Breast epithelium (tissue), 4 donors: Measurements from ENCODE around the gene RNF31. TPM values are rescaled to one million over a fixed set of nuclear protein-coding genes. Genes with fewer than 3 reads are reported as not detected.

Experiments
- DNase-seq, 2 donors: peaks; one replicate each; pipeline ENCODE4 v3.0.0-alpha.2; 2019; ENCODE audit warnings: low spot score in 2 of 2
- H3K27ac ChIP-seq, 2 donors: fragments of 200-600 bp; sonication (generic) in 1 of 2; one replicate each; pipeline ENCODE4 v1.5.1; 2016 to 2019; ENCODE audit warnings: mild to moderate bottlenecking in 1 of 2
- H3K27me3 ChIP-seq, 2 donors: fragments of 200-600 bp; sonication (generic) in 1 of 2; one replicate each; pipeline versions ENCODE4 v1.5.1 to v1.6.0; 2017 to 2019; ENCODE audit warnings: control low read depth in 1 of 2, mild to moderate bottlenecking in 1 of 2
- H3K36me3 ChIP-seq: fragments of 200-600 bp; one replicate; pipeline ENCODE4 v1.5.1; 2019
- H3K4me1 ChIP-seq, 2 donors: fragments of 200-600 bp; sonication (generic); one replicate each; pipeline ENCODE4 v1.5.1; 2016 to 2019; ENCODE audit warnings: control low read depth in 1 of 2
- H3K4me3 ChIP-seq, 3 donors: fragments of 200-600 bp; sonication (generic); 1 replicate in 2 of 3; 2 replicates in 1 of 3; pipeline ENCODE4 v1.5.1; 2016 to 2019; ENCODE audit warnings: mild to moderate bottlenecking in 3 of 3, moderate library complexity in 2 of 3
- H3K9me3 ChIP-seq, 2 donors: fragments of 200-600 bp; sonication (generic) in 1 of 2; one replicate each; pipeline ENCODE4 v1.5.1; 2016 to 2019; ENCODE audit warnings: control low read depth in 1 of 2
- CTCF ChIP-seq, 3 donors: fragments of 450-650 bp; IDR thresholded peaks; one replicate each; pipeline ENCODE4 v1.5.1; 2016 to 2017; ENCODE audit warnings: antibody characterized with exemption in 3 of 3, mild to moderate bottlenecking in 3 of 3, moderate library complexity in 3 of 3
- POLR2A ChIP-seq: fragments of 450-650 bp; IDR thresholded peaks from one replicate; pipeline ENCODE4 v1.6.1; 2016; ENCODE audit warnings: antibody characterized with exemption, mild to moderate bottlenecking, moderate library complexity
- POLR2AphosphoS5 ChIP-seq, 3 donors: sonication (generic); formaldehyde crosslinking; IDR thresholded peaks; one replicate each; pipeline ENCODE4 v1.6.1; 2017; ENCODE audit warnings: antibody characterized with exemption in 3 of 3
- intact Hi-C: fragments of 100-400 bp; cut with DNase I; formaldehyde crosslinking; loops from one replicate; pipeline ENCODE4 v1.15.1; 2023; ENCODE audit warnings: low total_unique reads
- total RNA-seq, 3 donors: library from RNA; depleted of rRNA; stranded (reverse); fragments of >200 nt; gene quantifications; one replicate each; pipeline ENCODE4 v1.1.0, GENCODE V29; 2016

RNF31 gene
- total RNA-seq, 3 donors from 2014 or later = 29.1 to 43.8 (median 41.0) TPM

GRCh38 chr14:24136684-24137528 lies 10.4 kb upstream of the RNF31 start:
- H3K27ac ChIP-seq = peak overlapping the region; percentile 92 to 96
- H3K4me3 ChIP-seq = peak overlapping the region; percentile 93 to 99 (median 97)
- H3K36me3 ChIP-seq = no peaks in the 10 kb centered on the region
- H3K4me1 ChIP-seq = peaks cover 5 to 16% of the 10 kb centered on the region in 2 donors
- no peaks in the 10 kb centered on the region for H3K27me3 ChIP-seq
- intact Hi-C loops = no loop called here
- no peaks in the 10 kb centered on the region for H3K9me3 ChIP-seq
- no peak for TF ChIP-seq CTCF (IDR thresholded peaks at IDR 0.05)
- TF ChIP-seq POLR2AphosphoS5 (IDR thresholded peaks at IDR 0.05) = no peak
- TF ChIP-seq POLR2A = no peak
- DNase-seq = no peak

GRCh38 chr14:24137529-24138395 lies 9.5 kb upstream of the RNF31 start:
- H3K27ac ChIP-seq = peak overlapping the region; percentile 49 to 92
- no peak for DNase-seq
- no peaks in the 10 kb centered on the region for H3K27me3 ChIP-seq
- H3K4me1 ChIP-seq = peaks cover 5 to 16% of the 10 kb centered on the region in 2 donors
- TF ChIP-seq POLR2A = no peak
- no peak for TF ChIP-seq POLR2AphosphoS5 (IDR thresholded peaks at IDR 0.05)
- no peak for TF ChIP-seq CTCF (IDR thresholded peaks at IDR 0.05)
- no peaks in the 10 kb centered on the region for H3K36me3 ChIP-seq
- intact Hi-C loops = no loop called here
- no peaks in the 10 kb centered on the region for H3K9me3 ChIP-seq
- no peak overlapping the region for H3K4me3 ChIP-seq

GRCh38 chr14:24138396-24139271 lies 8.7 kb upstream of the RNF31 start:
- H3K4me1 ChIP-seq = peaks cover 5 to 16% of the 10 kb centered on the region in 2 donors
- no peak for DNase-seq
- peak overlapping the region; percentile 49 to 86 for H3K27ac ChIP-seq
- H3K4me3 ChIP-seq = no peak overlapping the region
- no peak for TF ChIP-seq POLR2AphosphoS5 (IDR thresholded peaks at IDR 0.05)
- TF ChIP-seq POLR2A = no peak
- TF ChIP-seq CTCF (IDR thresholded peaks at IDR 0.05) = no peak
- no peaks in the 10 kb centered on the region for H3K9me3 ChIP-seq
- intact Hi-C loops = no loop called here
- H3K36me3 ChIP-seq = no peaks in the 10 kb centered on the region
- no peaks in the 10 kb centered on the region for H3K27me3 ChIP-seq

GRCh38 chr14:24139272-24139934 lies 7.9 kb upstream of the RNF31 start:
- Histone ChIP-seq H3K36me3 (no peaks in the 10 kb centered on the region), H3K4me1 (peaks cover 5 to 16% of the 10 kb centered on the region in 2 donors), H3K4me3 (no peak overlapping the region), H3K27me3 (no peaks in the 10 kb centered on the region), H3K9me3 (no peaks in the 10 kb centered on the region), H3K27ac (peak overlapping the region in 1 of 2 donors; percentile 86)
- no peak for DNase-seq
- intact Hi-C loops = no loop called here
- no peak for TF ChIP-seq POLR2A
- no peak for TF ChIP-seq POLR2AphosphoS5 (IDR thresholded peaks at IDR 0.05)
- no peak for TF ChIP-seq CTCF (IDR thresholded peaks at IDR 0.05)
